Pancreas (tissue), 10 donors: ENCODE data around the gene PCGF1. TPM values are rescaled to one million over a fixed set of nuclear protein-coding genes. Genes with fewer than 3 reads are reported as not detected.

Experiments
- ATAC-seq, 4 donors: fragments of 200-7000 bp; cut with Tn5 transposase; one replicate each; pipeline versions ENCODE4 v1.8.0 to v1.9.1; 2020; ENCODE audit warnings: mild to moderate bottlenecking in 4 of 4, moderate library complexity in 4 of 4
- DNase-seq, 6 donors: peaks; one replicate each; pipeline ENCODE4 v3.0.0-alpha.2; 2020
- FAIRE-seq: peaks from 2 replicates; lab custom pipeline; 2012; peaks lifted over from hg19 to GRCh38; lab: Jason Lieb, UNC
- H3K27ac ChIP-seq, 4 donors: fragments of 200-600 bp; sonication (generic); 1 replicate in 3 of 4; 2 replicates in 1 of 4; pipeline versions ENCODE4 v1.5.0 to v1.8.0; 2020
- H3K27me3 ChIP-seq, 4 donors: fragments of 200-600 bp; one replicate each; pipeline ENCODE4 v1.8.0; 2021
- H3K36me3 ChIP-seq, 3 donors: fragments of 200-600 bp; sonication (generic) in 1 of 3; one replicate each; pipeline versions ENCODE4 v1.5.0 to v1.8.0; 2020 to 2021
- H3K4me1 ChIP-seq, 3 donors: fragments of 200-600 bp; one replicate each; pipeline ENCODE4 v1.8.0; 2021
- H3K4me3 ChIP-seq, 4 donors: fragments of 200-600 bp; sonication (generic) in 2 of 4; one replicate each; pipeline versions ENCODE4 v1.5.0 to v1.8.0; 2020 to 2021
- H3K9me3 ChIP-seq, 4 donors: fragments of 200-600 bp; one replicate each; pipeline ENCODE4 v1.8.0; 2021
- CTCF ChIP-seq, 4 donors: fragments of 200-600 bp; sonication (generic) in 3 of 4; IDR thresholded peaks; one replicate each; pipeline versions ENCODE4 v1.5.0 to v1.8.0; 2021; ENCODE audit warnings: antibody characterized with exemption in 4 of 4
- WGBS, 2 donors: extraction: QIAGEN DNeasy Blood & Tissue Kit; methylation state at CpG; one replicate each; pipeline ENCODE4 v1.1.7; 2013; 5-methylcytosine and 5-hydroxymethylcytosine counted together
- intact Hi-C, 3 donors: fragments of 100-400 bp; cut with DNase I; formaldehyde crosslinking; loops; one replicate each; pipeline versions ENCODE4 v1.11.1 to v1.14.2; 2022
- polyA plus RNA-seq, 2 donors: library from polyadenylated mRNA; stranded (reverse); fragments of 200-250 nt; gene quantifications; one replicate each; pipeline ENCODE4 v1.2.3, GENCODE V29; 2013
- total RNA-seq, 6 donors: library from RNA; stranded (reverse); fragmentation: NEBNext Ultra II Directional in 4 of 6; extraction: Animal tissue kit (Norgen Biotek cat#: 25700) in 4 of 6; gene quantifications; one replicate each; pipeline versions ENCODE4 v1.2.1 to v1.2.4, GENCODE V29; 2021 to 2023
- donor health status: healthy with polysubstance abuse.
- donor health status: DM: no; HTN: no; CAD: no; lungs with moderate emphysema.
- donor health status: DM: no; HTN: no; CAD: no.
- donor health status: control.
- donor health status: control.
- donor health status: Bipolar disorder and iron deficiency.
- donor health status: DM: yes; HTN: yes; CAD: no.
- donor health status: DM: no; HTN: no; CAD: no.
- donor health status: DM: no; HTN: no; CAD: no.
- donor health status: DM: yes; HTN: yes; CAD: no.

The PCGF1 gene
- total and polyA plus RNA-seq, 8 donors: 8.8 to 16.4 (median 12.4) TPM

DNA sequence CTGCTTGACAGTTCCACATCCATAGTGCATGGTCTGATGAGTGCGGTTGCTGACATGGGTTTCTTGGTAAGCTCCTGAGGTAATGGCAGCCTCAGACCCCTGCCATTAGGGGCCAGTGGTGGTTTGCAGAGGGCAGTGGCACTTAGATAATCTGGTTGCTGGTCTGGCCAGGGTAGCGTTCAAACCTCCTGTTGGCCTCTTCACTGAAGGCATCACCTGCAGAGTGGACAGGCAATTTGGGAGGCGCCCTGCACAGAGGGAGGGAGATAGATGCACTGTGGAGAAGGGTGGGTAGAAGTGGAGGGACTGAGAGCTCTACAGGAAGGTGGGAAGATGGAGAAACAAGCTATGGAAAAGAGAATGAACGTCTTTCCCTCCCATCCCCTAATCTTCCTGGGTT is 26.0 kb upstream of the PCGF1 start:
- intact Hi-C loops: no loop called here
- no peak overlapping the region for H3K4me3 ChIP-seq
- FAIRE-seq: no peak
- ATAC-seq: no peak
- WGBS, 2 donors: 75 to 77% methylated on average over 4 of the region's 4 CpGs
- H3K4me1 ChIP-seq: peaks cover 3 to 12% (median 11%) of the 10 kb centered on the region in 3 donors
- no peaks in the 10 kb centered on the region for H3K27me3 ChIP-seq
- peak in 1 of 6 donors; percentile 1 for DNase-seq
- H3K27ac ChIP-seq: no peak overlapping the region
- TF ChIP-seq CTCF (IDR thresholded peaks at IDR 0.05): no peak
- no peaks in the 10 kb centered on the region for H3K36me3 ChIP-seq
- no peaks in the 10 kb centered on the region for H3K9me3 ChIP-seq

- intact Hi-C loops: no loop called here
- TF ChIP-seq CTCF (IDR thresholded peaks at IDR 0.05): no peak
Measured at GRCh38 chr2:74532222-74532621, 24.7 kb upstream of the PCGF1 start.

DNA sequence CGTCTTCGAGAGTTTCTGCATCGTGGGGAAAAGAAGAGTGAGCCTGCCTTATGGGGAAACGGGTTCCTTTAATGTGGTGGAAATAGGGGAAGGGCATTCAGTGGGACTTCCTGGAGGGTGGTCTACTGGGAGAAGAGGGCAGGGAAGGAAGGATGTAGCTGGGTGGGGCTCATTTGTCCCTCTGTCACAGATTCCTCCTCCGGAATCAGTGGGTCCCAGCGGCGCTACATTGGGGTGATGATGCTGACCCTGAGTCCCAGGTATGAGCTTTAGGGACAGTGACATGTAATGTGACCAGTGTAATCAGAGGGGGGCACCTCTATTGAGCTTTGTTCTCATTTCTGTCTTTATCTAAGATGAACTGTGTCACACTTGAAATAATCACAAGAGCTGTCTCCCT is 24.2 kb upstream of the PCGF1 start:
- Histone ChIP-seq H3K36me3 (peaks cover 0 to 9% (median 0%) of the 10 kb centered on the region in 3 donors), H3K4me3 (no peak overlapping the region), H3K9me3 (no peaks in the 10 kb centered on the region), H3K27me3 (no peaks in the 10 kb centered on the region), H3K4me1 (peaks cover 7 to 18% (median 14%) of the 10 kb centered on the region in 3 donors), H3K27ac (no peak overlapping the region)
- no peak for FAIRE-seq
- TF ChIP-seq CTCF (IDR thresholded peaks at IDR 0.05): no peak
- no peak for ATAC-seq
- peak in 1 of 6 donors; percentile 19 for DNase-seq
- 84 to 91% methylated on average over 7 of the region's 7 CpGs for WGBS, 2 donors
- intact Hi-C loops: no loop called here

More at GRCh38 chr2:74532222-74532621, 24.7 kb upstream of the PCGF1 start:
- DNase-seq (no peak), FAIRE-seq (no peak), ATAC-seq (no peak)
- H3K36me3 ChIP-seq: peaks cover 0 to 4% (median 0%) of the 10 kb centered on the region in 3 donors
- H3K27me3 ChIP-seq: no peaks in the 10 kb centered on the region
- no peaks in the 10 kb centered on the region for H3K9me3 ChIP-seq
- H3K4me1 ChIP-seq: peaks cover 7 to 18% (median 14%) of the 10 kb centered on the region in 3 donors
- no peak overlapping the region for H3K4me3 ChIP-seq
- no peak overlapping the region for H3K27ac ChIP-seq

DNA sequence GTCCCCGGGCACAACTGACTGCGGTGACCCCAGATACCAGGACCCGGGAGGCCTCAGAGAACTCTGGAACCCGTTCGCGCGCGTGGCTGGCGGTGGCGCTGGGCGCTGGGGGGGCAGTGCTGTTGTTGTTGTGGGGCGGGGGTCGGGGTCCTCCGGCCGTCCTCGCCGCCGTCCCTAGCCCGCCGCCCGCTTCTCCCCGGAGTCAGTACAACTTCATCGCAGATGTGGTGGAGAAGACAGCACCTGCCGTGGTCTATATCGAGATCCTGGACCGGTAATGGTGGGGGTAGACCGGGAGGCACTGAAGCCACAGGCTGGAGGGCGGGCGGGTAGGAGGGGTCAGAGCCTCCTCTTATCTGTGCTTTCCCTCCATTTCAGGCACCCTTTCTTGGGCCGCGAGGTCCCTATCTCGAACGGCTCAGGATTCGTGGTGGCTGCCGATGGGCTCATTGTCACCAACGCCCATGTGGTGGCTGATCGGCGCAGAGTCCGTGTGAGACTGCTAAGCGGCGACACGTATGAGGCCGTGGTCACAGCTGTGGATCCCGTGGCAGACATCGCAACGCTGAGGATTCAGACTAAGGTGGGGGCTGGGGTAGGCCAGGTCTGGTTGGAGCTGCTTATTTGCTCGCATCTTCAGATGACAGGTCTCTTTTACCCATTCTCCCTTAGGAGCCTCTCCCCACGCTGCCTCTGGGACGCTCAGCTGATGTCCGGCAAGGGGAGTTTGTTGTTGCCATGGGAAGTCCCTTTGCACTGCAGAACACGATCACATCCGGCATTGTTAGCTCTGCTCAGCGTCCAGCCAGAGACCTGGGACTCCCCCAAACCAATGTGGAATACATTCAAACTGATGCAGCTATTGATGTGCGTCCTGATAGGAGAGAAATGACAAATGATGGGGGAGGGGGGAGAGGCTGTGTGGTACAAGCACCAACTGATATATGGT is 23.0 kb upstream of the PCGF1 start:
- Histone ChIP-seq H3K9me3 (no peaks in the 10 kb centered on the region), H3K27me3 (no peaks in the 10 kb centered on the region), H3K4me3 (peak overlapping the region; percentile 77 to 99 (median 97)), H3K36me3 (peaks cover 0 to 13% (median 0%) of the 10 kb centered on the region in 3 donors), H3K27ac (peak overlapping the region in 3 of 4 donors; percentile 59 to 83 (median 74)), H3K4me1 (peaks cover 7 to 18% (median 14%) of the 10 kb centered on the region in 3 donors)
- no peak for TF ChIP-seq CTCF (IDR thresholded peaks at IDR 0.05)
- no peak for FAIRE-seq
- peak; percentile 27 to 40 (median 29) for ATAC-seq
- 2 to 4% methylated on average over 54 of the region's 54 CpGs for WGBS, 2 donors
- intact Hi-C loops: no loop called here
- peak in 4 of 6 donors; percentile 40 to 76 (median 61) for DNase-seq
